ENCODE data around the gene UTP20.

Gene UTP20

DNA sequence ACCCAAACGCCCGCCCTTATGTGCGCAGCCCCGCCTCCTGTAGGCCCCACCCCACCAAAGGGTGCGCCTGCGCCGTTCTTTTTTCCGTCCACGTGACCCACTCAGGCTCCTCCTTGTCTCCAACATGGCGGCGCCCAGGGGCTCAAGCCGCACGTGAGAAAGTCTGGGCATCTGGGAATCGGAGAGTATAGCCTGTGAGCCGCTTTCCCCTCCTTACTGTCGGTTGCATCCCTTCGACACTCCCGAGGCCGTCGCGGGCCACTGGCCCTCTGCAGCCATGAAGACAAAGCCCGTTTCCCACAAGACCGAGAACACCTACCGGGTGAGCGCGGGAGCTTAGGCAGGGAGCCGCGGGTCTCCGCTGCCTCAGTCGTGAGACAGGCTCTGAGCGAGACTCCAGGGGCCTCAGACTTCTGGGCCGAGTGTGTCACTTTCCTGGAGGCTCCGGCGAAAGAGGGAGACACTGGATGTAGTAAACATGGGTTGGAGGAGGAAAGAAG lies at the start of gene UTP20:
TSS of gene UTP20 (plus strand) at position 100 of the 500 bp plus-strand sequence. CDS start at position 278, 178 bp downstream.
- DNase-seq: peak; percentile 90 to 94

DNA sequence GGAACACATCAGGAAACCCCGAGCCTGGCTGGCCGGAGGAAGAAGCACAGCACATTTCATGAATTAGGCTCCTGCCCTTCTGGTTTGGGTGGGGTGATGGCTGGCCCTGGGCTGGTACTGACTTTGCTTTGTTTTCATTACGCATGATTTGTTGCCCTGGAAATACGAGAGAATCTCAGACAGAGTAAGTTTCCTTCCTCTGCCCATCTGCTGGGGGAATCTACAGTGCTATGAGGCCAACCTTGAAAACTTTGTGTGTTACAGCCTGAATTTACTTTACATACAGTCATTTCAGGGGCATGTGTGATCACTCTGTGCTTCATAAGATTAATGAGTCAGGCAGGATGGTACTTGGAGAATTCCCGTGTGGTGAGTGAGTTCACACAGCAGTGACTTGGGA lies 49.4 kb upstream of the UTP20 start:
- DNase-seq: no peak

DNA sequence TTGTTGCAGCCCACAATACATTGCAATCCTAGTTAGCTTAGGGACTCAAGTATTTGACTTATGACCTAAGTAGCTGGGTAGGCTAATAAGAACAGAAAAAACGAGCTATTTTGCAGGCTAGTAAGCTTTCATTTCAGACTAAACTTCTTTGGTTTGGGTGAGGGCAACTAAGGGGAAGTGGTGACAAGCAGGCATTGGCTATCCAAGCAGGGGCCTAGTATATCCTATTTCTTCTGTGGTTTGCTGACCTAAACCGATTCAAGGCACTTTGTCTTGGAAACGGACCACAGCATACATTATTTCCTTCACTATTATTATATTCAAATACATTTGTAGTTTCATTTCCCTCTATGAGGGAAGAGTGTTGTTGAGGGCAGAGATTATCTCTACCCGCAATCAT lies 48.3 kb upstream of the UTP20 start:
- no peak for DNase-seq

DNA sequence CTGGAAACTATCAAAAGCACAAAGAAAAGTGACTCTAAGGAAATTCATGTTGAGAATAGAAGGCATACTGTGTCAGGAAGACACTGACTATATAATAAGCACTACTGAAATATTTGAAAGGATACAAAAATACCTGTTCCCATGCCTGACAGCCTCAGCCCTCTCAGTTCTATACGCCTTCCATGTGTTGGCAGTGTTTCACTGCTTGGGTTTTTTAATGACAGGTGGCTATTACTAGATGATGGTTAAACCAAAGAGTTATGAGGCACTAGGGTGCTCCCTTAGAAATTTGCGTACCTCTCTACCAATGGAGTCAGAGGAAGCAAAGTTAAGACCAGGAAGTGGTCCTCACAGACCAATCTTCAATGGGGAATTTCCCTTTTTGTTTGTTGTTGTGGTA lies 44.2 kb upstream of the UTP20 start:
- DNase-seq: no peak

DNA sequence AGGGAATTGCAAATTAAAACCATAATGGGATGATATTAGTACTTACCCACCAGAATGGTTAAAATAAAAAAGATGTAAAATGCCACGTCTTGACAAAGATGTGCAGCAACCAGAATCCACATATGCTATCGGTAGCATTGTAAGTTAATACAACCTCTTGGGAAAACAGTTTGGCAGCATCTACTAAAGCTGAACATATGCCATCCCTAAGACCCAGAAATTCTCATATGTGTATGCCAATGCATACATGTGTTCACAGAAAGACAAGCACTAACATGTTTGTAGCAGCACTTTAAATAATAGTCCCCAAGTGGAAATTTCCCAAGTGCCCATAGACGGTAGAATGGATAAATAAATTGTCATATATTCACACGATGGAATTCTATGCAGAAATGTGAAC lies 41.6 kb upstream of the UTP20 start:
- no peak for DNase-seq

DNA sequence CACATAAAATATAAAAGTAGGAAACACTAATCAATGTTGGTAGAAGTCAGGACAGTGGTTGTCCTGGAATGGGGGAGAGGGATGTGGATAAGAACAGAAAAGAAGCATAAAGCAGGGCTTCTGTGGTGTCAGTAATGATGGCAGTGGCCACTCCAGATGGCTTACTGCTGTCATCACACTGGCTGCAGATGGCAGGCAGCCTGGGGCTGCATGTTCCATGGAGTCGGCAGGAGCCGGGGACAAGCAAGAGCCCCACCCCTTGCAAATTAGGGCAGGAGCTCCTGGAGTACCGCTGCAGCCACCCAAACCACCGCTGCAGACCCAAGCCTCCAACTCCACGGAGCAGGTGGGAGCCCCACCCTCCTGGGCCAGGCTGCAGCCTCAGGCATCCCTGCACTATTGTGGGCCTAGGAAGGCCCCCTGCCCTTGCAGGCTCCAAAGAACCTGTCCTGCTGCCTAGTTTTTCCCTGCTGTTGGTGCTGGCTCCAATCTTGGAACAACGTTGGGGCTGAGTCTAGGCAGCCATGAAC lies 41.0 kb upstream of the UTP20 start:
- DNase-seq: no peak

DNA sequence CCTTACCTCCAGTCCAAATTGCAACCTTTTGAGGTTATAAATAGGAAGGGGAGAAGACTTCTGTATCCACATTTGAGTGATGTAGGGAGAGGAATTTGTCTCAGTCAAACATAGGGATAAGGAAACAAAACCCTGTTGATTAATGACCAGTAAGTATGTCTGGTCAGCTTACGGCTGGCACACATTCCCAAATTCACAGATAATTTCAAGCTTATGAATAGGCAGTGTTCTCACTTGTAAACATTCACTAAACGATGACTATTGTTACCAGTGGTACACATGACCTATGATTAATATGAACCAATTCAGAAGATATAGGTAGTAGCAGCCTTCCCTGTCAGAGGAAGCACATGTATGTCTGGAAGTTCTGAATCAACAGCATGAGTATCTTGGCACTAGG lies 36.8 kb upstream of the UTP20 start:
- no peak for DNase-seq

DNA sequence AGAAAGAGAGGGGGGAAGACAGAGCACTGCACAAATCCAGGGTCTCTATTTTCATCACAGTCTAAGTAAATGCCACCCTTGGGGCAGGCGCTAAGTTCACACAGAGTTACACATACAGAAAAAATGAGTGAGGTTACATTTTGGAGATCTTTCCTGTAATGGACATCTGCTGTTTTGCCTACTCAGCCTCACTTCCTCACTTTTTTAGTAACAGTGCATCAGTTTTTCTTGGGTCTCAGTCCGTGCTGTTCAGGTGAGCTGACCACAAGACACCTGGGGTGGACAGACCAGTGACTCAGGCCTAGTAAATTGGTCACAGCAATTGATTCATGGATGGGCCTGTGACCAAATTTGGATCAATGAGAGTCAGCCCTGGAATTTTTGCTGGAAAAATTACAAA lies 36.3 kb upstream of the UTP20 start:
- DNase-seq: no peak

DNA sequence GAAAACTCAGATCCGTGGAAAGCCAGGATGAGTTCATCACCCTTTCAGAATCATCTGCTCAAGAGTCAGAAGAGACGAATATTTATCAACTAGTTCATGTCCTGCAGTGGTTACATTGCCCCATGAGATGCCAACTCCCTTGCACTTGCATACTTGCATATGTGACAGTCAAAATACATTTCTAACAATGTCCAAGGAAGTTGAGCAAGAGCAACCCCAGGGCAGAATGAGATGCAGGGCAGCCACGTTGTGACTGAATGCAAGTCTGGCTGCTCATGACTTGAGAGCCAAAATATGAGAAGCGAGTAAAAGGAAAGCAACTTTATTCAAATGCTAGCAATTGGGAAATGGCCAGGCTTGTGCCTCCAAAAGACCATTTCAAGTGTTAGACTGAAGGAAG lies 23.6 kb upstream of the UTP20 start:
- DNase-seq: no peak

DNA sequence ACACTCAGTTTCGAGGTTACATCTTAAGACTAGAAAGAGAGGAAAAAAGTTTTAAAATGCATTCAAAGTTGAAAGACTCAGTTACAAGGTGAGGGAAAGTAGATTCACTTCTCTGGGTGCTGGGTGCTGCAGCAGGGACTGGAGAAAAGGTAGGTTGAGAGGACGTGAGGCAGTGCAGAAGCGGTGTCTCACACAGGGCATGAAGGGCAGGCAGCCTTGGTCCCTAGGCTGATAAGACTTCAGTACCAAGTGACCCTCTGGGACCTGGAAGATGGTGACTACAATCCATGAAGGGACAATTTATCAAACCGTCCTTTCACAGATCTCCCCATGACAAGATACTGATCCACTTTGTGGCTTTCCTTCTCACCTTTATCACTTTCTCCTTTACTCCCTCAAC lies 22.5 kb upstream of the UTP20 start:
- DNase-seq: no peak

DNA sequence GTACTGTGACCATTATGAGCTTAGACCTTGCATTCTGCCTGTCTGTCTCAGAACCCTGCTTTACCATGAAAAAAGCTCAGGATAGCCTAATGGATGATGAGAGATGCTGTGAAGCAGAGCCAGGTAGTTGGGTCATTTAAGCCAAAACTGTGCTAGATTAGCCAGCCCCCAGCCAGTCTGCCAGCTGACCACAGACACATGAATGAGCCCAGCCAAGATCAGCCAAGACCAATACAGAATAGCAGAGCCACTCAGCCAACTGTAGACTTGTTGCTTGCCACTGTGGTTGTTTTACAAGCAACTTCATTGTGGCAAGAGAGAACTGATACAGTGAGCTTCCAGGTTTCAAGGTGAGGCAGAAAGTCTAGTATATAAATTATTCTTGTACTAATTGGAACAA lies 12.8 kb upstream of the UTP20 start:
- no peak for DNase-seq

DNA sequence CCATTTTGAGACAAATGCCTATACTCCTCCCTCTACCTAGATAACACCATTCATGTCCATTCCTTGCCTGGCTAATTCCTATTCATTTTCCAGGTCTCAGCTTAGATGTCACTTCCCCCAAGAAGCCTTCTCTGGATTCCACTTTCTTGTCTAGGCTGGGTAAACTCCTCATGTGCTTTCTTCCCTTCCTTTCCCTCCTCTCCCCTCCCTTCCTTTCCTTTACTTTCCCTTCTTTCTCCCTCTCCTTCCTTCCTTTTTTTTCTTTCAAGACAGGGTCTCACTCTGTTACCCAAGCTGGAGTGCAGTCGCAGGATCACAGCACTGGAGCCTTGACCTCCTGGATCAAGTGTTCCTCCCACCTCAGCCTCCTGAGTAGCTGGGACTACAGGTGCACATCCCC lies 3.5 kb upstream of the UTP20 start:
- DNase-seq: no peak

DNA sequence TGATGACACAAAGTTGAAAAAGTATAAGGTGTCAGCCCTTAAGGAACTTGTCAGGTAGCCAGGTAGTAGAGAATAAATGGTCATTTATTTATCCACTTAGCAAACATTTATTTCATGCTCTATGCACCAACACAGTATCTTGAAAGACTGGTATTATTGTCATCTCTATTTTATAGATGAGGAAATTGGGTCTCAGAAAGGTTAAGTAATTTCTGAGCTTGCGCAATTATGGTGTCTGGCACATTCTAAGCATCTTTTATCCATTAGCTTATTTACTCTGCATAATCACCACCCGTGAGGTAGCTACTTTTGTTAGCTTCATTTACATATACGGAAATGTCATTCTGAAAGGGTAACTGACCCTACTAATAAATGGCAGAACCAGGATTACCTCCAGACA lies 2.5 kb upstream of the UTP20 start:
- DNase-seq: no peak

DNA sequence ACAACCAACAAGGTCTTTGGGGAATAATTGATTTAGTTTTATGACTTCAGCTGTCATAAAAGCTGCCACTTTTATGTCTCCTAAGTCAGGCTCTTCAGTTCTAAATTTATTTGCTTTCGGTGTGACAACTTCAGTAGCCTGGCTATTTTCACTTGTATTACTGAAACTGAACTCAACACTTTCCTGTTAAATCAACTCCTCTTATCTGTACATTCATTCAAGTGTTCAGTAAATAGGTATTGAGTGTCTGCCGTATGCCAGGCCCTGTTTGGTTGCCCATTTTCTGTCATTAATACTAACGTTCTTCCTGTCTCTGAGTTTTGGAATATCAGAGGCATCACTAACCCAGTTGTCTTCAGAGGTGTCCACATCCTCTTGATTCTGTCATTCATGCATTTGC lies 7.5 kb downstream of the UTP20 start:
- DNase-seq: no peak

DNA sequence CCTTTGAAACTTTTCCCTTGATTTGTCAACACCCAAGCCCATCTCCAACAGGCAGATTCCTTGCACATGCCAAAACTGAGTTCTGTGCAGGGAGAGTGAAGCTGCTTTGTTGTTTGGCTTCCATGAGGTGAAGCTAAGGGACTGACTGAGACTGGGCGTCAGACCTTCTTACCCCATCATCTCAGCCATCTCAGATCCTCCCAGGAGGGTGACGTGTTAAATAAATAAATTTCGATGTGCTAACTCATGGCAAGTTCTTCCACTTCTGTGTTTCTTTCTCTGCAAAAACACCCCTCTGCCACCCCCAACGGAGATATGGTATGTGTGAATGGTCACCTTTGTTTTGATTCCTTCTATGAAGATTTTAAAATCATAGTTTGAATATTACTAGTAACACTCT lies 17.8 kb downstream of the UTP20 start:
- no peak for DNase-seq

DNA sequence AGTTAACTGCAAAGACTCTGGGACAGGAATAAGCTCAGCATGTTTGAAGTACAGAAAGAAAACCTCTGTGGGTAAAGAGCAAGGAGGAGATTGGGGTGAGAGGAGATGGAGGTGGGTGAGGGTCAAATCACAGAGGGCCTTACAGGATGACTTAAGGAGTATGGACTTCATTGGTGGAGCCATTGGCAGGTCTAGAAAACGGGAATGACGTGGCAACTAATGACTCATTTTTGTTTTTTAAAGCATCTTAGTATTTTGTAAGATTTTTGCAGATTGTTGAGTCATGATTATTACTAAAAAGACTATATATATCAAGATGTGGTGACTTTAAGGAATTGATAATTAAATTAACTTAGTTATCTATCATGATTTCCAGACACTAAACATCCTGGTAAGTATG lies 18.5 kb downstream of the UTP20 start:
- DNase-seq: no peak

DNA sequence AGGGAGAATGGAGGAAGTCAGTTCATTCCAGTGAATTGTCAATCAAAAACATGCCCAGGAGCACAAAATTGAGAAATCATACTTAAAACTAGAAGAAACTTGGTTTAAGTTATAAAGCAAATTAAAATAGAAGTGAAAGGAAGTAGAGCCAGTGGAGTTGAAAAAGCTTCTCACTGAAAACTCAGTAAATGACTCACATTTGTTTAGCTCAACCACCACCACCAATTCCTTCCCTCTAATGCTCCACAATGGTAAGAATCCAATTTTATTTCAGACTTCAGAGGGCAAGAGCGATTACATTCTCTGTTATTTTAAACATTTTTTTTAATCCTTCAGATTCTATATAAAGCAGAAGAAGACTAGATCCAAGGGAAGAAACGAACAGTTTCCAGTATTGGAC lies 19.4 kb downstream of the UTP20 start:
- DNase-seq: no peak

DNA sequence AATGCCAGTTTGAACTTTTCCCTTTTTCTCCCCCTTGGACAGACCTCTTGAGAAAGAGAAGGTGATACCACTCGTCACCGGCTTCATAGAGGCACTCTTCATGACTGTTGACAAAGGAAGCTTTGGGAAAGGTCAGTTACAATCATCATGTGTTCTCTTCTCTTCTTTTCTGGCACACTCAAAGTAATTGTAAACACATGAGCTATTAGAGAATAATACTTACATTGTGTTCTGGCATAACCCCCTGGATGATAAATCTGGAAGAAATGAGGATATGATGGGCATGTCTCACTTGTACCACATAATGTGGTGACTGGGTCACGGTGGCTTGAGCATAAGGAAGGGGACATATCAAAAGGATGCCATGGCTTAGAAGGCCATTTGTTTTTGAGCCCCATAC lies 20.0 kb downstream of the UTP20 start:
- DNase-seq: no peak

DNA sequence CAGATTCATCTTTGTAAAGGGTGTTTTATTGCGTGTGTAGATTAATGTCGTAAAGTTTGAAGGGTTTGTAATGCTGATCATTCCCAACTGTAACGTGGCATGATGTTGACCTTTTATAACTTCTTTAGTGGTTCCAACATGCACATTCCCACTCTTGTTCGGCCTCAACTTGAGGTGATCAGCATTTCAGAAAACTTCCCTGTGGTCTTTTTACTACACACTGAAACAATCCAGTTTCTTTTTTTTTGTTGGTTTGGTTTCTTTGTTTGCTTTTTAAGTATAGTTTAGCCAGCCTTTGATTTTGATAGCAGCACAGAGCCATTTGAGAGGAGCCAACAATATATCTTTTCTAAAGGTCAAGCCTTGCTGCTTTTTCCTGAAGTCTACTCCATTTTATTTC lies 22.8 kb downstream of the UTP20 start:
- DNase-seq: no peak

DNA sequence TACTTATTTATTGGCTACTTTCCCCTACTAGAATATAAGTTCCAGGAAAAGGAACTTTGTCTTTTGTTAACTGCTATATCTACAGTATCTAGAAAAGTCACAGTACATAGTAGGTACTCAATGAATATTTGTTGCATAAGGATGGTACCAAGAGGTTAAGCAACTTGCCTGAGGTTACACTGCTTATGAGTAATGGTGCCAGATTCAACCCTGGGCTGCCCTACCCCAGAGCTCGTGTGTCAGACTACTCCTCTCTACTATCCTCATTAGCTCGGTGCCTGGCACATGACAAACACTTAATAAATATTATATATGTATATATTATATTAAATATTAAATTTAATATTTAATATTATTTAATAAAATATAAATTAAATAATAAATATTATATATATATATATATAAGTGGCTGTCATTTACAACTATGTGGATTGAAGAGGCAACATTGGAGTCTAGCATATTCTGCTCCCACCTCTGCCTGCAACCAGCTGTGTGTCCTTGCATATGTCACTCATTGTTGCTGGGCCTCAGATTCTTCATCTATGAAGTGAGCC lies 25.4 kb downstream of the UTP20 start:
- no peak for DNase-seq

DNA sequence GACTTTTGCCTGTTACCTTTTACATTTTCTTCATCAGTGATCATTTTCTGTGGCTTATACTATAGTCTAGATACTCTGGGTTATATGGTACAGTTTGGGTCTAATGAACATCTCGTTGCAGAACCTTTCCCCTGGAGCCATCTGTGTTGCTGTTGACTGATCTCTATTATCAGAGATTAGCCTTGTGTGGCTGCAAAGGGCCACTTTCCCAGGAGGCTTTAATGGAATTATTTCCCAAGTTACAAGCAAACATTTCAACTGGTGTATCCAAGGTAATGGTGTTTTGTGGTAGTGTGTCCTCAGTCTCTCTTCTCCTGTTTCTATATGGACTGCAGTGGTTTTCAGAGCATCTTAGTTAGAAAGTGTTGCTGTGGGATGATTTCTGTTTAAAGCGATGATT lies 25.9 kb downstream of the UTP20 start:
- no peak for DNase-seq

DNA sequence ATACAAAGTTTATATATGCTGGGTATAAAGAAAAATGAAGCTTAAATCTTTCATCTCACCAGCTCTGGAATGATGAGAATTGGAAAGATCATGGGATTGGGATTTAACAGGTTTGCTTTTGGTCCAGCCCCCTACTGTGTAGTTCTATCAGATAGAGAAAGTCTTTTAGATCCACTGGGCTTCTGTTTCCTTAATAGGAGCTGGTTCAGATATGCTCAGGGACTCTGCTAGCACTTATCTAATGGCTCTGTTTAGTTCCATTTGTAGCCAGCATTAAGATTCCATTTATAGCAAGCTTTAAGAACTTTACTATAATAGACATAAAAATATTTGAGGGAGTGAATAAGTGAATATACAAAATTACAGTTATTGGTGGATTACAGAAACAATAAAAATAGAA lies 42.6 kb downstream of the UTP20 start:
- no peak for DNase-seq

DNA sequence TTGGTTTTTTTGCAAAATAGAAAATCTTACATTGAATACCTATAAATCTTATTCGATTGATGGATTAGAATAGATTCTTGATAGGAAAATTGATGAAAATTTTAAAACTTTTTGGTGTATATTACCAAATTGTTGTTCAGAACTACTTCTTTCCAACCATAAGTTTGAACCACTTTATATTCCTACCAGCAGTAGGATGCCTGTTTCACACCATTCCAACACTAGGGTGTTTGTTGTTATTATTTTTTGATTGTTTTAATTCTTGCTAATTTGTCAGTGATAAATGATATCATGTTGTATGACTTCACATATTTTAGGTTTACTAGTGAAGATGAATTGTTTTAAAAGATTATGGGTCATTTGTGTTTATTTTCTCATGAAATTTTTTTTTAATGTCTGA lies 43.4 kb downstream of the UTP20 start:
- no peak for DNase-seq

DNA sequence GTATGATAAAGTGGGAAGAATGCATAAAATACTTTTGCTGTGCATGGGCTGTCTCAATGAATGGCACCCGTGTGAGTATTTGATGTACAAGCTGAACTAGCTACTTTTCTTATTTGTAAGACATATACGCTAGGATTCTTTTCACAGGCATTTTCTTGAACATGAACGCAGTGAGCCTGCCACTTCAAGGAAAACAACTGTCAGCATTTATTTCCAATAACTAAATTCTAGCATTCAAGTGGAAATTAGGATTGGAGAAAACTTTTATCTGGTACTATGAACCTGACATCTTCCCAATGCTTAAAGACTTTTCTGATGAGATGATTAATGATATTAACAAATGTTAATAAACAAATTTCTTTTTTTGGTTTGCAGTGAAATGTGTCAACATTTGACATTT lies 45.7 kb downstream of the UTP20 start:
- no peak for DNase-seq

DNA sequence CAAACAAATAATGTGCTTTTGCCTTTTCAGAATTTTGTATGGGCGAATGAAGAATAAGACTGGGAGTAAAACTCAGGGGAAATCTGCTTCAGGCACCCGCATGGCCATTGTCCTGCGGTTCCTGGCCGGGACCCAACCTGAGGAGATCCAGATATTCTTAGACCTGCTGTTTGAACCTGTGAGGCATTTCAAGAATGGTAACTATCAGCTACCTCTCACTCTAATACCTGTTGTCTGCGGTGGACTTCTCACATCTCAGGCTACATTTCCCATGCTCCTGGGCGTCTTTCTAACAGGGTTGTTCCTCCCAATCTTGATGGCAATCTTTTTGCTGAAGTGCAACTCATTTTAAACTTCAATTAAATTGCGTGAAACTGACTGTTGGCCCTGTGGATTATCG lies 47.1 kb downstream of the UTP20 start:
- DNase-seq: no peak

DNA sequence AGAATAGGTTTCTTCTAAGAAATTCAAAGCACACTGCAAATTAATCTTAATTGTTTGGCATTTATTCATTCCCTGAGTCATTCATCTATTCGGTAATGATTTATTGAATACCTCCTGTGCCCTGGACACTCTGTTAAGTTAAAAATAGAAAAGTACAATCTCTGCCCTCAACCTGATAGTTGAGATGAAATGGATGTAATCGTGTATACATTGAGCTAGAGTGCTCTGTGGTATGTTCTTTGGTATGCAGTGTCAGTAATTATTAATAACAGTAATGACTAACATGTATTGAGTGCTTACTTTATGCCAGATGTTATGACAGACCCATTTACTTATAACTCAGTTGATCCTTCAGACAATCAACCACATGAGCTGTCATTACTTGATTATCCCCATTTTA lies 47.6 kb downstream of the UTP20 start:
- DNase-seq: no peak

Data from CD4-positive, alpha-beta T cell treated with Interferon alpha-2 for 1 hour (primary cell).